ENCODE data around the gene LINGO4. TPM values are rescaled to one million over a fixed set of nuclear protein-coding genes. Genes with fewer than 3 reads are reported as not detected.

The LINGO4 gene
- total RNA-seq, 1 experiment from 2014 or later, result not detected

GRCh38 chr1:151776665-151777062 lies 28.6 kb downstream of the LINGO4 start (continued):
- TF ChIP-seq, protein P1, sequence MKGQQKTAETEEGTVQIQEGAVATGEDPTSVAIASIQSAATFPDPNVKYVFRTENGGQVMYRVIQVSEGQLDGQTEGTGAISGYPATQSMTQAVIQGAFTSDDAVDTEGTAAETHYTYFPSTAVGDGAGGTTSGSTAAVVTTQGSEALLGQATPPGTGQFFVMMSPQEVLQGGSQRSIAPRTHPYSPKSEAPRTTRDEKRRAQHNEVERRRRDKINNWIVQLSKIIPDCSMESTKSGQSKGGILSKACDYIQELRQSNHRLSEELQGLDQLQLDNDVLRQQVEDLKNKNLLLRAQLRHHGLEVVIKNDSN (CRISPR knock-in tag; IDR thresholded peaks at IDR 0.05), result no peak
- TF ChIP-seq GABPB1 (CRISPR knock-in tag; IDR thresholded peaks at IDR 0.05), result no peak
- no peak for TF ChIP-seq GRHL2 (CRISPR knock-in tag; IDR thresholded peaks at IDR 0.05; ENCODE audit: insufficient replicate concordance, severe bottlenecking)
- TF ChIP-seq NR2C2 (CRISPR knock-in tag; IDR thresholded peaks at IDR 0.05), result no peak
- TF ChIP-seq CBFB (CRISPR knock-in tag; IDR thresholded peaks at IDR 0.05; ENCODE audit: low read depth), result no peak
- TF ChIP-seq NR1H2 (CRISPR knock-in tag; IDR thresholded peaks at IDR 0.05), result no peak
- no peak for TF ChIP-seq JUN (CRISPR knock-in tag; IDR thresholded peaks at IDR 0.05)

DNA sequence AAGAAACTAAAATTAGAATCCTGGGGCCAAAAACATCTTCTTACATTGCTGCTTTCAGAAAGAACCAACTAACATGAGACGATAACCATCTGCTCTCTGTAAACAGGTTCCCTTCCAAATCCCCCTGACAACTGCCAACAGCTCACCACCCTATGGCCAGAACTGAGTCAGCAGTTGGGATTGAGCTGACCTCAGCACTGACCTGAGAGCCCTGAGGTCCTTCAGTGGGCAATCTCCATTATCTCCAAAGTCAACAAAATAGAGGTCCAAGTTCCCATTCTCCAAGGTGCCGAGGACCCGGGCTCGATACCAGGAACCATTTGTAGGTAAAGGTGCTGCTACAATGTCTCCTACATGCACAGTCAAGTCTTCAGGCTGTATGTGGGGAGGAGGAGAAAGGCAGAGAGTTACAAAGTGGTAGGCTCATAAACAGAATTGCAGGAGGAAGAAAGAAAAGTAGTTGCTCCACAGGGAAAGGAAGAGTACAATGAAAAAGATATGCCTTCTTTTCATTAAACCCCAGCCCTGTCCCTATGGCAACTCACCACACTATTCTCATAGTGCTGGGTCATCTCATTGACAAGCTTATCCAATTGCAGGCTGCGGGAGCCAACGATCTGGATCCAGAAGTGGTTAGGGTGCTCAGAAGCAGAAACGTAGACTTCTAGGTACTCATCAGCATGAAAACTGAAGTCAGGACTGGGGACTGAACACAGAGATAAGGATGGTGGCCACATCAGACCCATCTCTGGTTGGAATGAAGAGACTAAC lies 29.1 kb downstream of the LINGO4 start:
- Mint-ChIP-seq H3K36me3 (peaks cover 41% of the 10 kb centered on the region), H3K4me1 (no peaks in the 10 kb centered on the region), H3K27me3 (ENCODE audit: low read depth) (no peaks in the 10 kb centered on the region), H3K27ac (no peak overlapping the region), H3K9me3 (no peaks in the 10 kb centered on the region), H3K4me3 (no peak overlapping the region)
- ATAC-seq, result no peak
- TF ChIP-seq JAZF1 (CRISPR knock-in tag; IDR thresholded peaks at IDR 0.05) (no peak), NR3C1 (CRISPR knock-in tag; conservative IDR thresholded peaks at IDR 0.05; ENCODE audit: low read depth) (no peak), TEAD4 (CRISPR knock-in tag; IDR thresholded peaks at IDR 0.05) (no peak), ATF3 (CRISPR knock-in tag; conservative IDR thresholded peaks at IDR 0.05) (no peak), EMX1 (CRISPR knock-in tag; IDR thresholded peaks at IDR 0.05) (no peak), FOXP1 (CRISPR knock-in tag; IDR thresholded peaks at IDR 0.05; ENCODE audit: borderline replicate concordance) (no peak), ELF4 (CRISPR knock-in tag; IDR thresholded peaks at IDR 0.05; ENCODE audit: low read depth) (no peak), CBFB (CRISPR knock-in tag; IDR thresholded peaks at IDR 0.05; ENCODE audit: low read depth) (no peak), SP1 (CRISPR knock-in tag; conservative IDR thresholded peaks at IDR 0.05) (no peak)
- TF ChIP-seq, protein P2, sequence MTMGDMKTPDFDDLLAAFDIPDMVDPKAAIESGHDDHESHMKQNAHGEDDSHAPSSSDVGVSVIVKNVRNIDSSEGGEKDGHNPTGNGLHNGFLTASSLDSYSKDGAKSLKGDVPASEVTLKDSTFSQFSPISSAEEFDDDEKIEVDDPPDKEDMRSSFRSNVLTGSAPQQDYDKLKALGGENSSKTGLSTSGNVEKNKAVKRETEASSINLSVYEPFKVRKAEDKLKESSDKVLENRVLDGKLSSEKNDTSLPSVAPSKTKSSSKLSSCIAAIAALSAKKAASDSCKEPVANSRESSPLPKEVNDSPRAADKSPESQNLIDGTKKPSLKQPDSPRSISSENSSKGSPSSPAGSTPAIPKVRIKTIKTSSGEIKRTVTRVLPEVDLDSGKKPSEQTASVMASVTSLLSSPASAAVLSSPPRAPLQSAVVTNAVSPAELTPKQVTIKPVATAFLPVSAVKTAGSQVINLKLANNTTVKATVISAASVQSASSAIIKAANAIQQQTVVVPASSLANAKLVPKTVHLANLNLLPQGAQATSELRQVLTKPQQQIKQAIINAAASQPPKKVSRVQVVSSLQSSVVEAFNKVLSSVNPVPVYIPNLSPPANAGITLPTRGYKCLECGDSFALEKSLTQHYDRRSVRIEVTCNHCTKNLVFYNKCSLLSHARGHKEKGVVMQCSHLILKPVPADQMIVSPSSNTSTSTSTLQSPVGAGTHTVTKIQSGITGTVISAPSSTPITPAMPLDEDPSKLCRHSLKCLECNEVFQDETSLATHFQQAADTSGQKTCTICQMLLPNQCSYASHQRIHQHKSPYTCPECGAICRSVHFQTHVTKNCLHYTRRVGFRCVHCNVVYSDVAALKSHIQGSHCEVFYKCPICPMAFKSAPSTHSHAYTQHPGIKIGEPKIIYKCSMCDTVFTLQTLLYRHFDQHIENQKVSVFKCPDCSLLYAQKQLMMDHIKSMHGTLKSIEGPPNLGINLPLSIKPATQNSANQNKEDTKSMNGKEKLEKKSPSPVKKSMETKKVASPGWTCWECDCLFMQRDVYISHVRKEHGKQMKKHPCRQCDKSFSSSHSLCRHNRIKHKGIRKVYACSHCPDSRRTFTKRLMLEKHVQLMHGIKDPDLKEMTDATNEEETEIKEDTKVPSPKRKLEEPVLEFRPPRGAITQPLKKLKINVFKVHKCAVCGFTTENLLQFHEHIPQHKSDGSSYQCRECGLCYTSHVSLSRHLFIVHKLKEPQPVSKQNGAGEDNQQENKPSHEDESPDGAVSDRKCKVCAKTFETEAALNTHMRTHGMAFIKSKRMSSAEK (CRISPR knock-in tag; IDR thresholded peaks at IDR 0.05; ENCODE audit: borderline replicate concordance), result no peak
- POLR2A ChIA-PET, result no interaction called here
- DNase-seq (ENCODE audit: low spot score), result no peak
- CTCF ChIA-PET, result no interaction called here

- ChIA-PET POLR2A (interaction anchor here (1.2 kb wide), 1 partner anchor 11 kb away, joined by 5 read pairs; the partner anchor contains the start of gene MRPL9), CTCF (no interaction called here)
- H3K4me3 Mint-ChIP-seq, result no peak overlapping the region
- peaks cover 2% of the 10 kb centered on the region; the same call in 1 of the 2 replicates for H3K27me3 Mint-ChIP-seq (ENCODE audit: low read depth)
- H3K36me3 Mint-ChIP-seq, result peaks cover 42% of the 10 kb centered on the region
- no peak for ATAC-seq
- no peaks in the 10 kb centered on the region for H3K4me1 Mint-ChIP-seq
- peaks cover 9% of the 10 kb centered on the region for H3K9me3 Mint-ChIP-seq
- H3K27ac Mint-ChIP-seq, result no peak overlapping the region
- DNase-seq (ENCODE audit: low spot score), result no peak
- TF ChIP-seq, protein P3, sequence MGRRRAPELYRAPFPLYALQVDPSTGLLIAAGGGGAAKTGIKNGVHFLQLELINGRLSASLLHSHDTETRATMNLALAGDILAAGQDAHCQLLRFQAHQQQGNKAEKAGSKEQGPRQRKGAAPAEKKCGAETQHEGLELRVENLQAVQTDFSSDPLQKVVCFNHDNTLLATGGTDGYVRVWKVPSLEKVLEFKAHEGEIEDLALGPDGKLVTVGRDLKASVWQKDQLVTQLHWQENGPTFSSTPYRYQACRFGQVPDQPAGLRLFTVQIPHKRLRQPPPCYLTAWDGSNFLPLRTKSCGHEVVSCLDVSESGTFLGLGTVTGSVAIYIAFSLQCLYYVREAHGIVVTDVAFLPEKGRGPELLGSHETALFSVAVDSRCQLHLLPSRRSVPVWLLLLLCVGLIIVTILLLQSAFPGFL (CRISPR knock-in tag; IDR thresholded peaks at IDR 0.05; ENCODE audit: borderline replicate concordance), result no peak
- TF ChIP-seq, protein P4, sequence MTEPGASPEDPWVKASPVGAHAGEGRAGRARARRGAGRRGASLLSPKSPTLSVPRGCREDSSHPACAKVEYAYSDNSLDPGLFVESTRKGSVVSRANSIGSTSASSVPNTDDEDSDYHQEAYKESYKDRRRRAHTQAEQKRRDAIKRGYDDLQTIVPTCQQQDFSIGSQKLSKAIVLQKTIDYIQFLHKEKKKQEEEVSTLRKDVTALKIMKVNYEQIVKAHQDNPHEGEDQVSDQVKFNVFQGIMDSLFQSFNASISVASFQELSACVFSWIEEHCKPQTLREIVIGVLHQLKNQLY (CRISPR knock-in tag; IDR thresholded peaks at IDR 0.05), result no peak
- TF ChIP-seq IRF2 (CRISPR knock-in tag; IDR thresholded peaks at IDR 0.05; ENCODE audit: borderline replicate concordance, low read depth) (no peak), IRF1 (CRISPR knock-in tag; IDR thresholded peaks at IDR 0.05) (no peak)
- TF ChIP-seq, protein P5, sequence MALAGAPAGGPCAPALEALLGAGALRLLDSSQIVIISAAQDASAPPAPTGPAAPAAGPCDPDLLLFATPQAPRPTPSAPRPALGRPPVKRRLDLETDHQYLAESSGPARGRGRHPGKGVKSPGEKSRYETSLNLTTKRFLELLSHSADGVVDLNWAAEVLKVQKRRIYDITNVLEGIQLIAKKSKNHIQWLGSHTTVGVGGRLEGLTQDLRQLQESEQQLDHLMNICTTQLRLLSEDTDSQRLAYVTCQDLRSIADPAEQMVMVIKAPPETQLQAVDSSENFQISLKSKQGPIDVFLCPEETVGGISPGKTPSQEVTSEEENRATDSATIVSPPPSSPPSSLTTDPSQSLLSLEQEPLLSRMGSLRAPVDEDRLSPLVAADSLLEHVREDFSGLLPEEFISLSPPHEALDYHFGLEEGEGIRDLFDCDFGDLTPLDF (CRISPR knock-in tag; IDR thresholded peaks at IDR 0.05), result no peak
- TF ChIP-seq, protein P6, sequence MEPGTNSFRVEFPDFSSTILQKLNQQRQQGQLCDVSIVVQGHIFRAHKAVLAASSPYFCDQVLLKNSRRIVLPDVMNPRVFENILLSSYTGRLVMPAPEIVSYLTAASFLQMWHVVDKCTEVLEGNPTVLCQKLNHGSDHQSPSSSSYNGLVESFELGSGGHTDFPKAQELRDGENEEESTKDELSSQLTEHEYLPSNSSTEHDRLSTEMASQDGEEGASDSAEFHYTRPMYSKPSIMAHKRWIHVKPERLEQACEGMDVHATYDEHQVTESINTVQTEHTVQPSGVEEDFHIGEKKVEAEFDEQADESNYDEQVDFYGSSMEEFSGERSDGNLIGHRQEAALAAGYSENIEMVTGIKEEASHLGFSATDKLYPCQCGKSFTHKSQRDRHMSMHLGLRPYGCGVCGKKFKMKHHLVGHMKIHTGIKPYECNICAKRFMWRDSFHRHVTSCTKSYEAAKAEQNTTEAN (CRISPR knock-in tag; IDR thresholded peaks at IDR 0.05), result no peak
Measured at GRCh38 chr1:151774256-151774922, 30.8 kb downstream of the LINGO4 start.
